DMS53 (cell line): ENCODE measurements around the gene BICDL1.
"Not testable (repeated sequence)": the region's sequence is repeated elsewhere in the genome, so short reads cannot be mapped to it uniquely, and the experiment has no call there.

Experiments used
- DNase-seq: peaks from one replicate; lab custom pipeline; 2025; lab: John Stamatoyannopoulos, UW

Gene BICDL1

DNA sequence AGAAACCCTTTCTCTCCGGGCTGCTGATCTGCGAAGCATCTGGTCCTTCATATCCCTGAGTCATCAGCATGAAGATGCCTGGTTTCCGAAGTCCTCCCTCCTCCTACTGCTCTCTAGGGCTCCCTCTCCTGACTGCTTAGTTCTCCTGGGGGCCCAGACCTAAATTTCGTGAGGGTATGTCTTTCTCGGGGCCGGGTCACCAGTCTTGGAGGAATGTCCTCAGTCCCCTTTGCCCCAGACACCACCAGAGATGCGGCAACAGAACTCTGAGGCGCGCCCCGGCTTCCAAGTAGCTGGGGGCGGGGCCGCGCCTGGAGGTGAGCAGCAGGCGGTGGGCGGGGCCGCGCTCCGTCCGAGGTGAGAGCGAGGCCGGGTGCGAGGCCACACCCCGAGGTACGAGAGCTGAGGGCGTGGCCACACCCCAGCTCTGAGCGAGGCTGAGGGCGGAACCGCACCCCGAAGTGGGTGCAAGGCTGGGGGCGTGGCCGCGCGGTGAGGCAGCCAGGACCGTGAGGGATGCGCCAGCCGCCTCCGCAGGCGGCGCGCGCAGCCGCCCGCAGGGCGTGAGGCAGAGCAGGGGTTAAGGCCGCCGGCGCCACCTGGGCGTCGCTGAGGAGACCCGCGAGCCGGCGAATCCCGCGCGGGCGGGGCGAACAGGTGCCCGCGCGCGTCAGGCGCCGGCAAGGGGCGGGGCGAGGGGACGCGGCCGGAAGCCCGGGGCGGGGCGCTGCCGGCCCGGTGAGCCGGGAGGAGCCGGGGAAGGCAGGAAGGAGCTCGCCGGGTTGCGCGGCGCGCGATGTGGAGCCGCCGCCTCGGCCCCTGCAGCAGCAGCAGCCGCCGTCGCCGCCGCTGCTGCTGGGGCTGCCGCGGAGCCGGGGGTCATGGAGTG lies at the start of gene BICDL1:
Gene BICDL1 (plus strand): TSS at position 765 of the 889 bp plus-strand sequence. CDS start 633 bp downstream, outside the sequence.
- peak; percentile 100 for DNase-seq

- peak; percentile 96 for DNase-seq
Observed at GRCh38 chr12:119940897-119941296, 48.1 kb upstream of the BICDL1 start.

DNA sequence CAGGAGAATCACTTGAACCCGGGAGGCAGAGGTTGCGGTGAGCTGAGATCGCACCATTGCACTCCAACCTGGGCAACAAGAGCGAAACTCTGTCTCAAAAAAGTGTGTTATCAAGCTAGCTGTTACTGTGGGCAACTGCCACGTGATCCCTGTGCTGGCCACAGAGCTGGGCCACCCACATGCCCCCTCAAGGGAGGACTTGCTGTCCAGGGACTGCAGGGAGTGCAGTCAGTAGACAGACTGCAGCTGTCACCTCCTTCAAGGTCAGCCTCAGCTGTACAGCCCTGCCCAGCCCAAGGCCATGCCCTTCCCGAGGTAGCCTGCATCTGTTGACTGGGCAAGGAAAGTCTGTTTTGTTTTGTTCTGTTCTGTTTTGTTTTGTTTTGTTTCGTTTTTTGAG lies 46.6 kb upstream of the BICDL1 start:
- no peak for DNase-seq

GRCh38 chr12:119946213-119946612 lies 42.8 kb upstream of the BICDL1 start:
- DNase-seq = no peak

DNA sequence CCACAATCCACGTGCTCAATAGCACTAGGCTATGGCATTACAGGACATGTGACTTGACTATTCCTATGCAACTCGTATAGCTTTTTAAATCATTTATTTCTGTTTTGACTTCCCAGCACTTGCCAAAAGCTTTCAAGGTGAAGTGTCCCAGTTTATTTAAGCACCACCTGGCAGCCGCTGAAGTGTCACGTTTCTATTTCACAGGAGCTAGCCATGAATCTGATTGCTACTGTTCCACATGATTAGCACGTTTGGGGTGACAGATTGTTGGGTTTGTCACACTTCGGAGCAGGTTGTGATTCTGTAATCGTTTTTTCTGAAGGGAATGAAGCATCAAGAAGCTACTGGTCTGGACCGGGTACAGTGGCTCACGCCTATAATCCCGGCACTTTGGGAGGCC lies 39.9 kb upstream of the BICDL1 start:
- peak; percentile 55 for DNase-seq

GRCh38 chr12:119949594-119949993 lies 39.4 kb upstream of the BICDL1 start:
- no peak for DNase-seq

DNA sequence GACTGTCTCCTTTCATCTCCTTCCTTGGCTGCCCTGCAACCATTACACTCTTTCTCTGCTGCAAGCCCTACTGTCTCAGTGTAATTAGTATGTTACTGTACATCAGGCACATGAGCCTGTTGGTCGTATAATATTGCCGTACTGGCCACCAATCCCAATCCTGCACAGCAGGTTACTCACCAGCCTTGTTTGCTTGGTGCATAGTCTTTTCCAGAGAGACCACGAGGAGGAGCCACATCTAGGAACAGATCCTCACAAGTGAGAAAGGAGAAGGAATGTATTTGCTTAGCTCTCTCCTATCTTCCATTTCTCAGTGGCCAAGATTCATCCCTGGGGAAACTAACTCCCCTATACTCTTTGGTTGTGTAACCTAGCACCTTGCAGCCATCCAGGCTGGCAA lies 33.0 kb upstream of the BICDL1 start:
- peak; percentile 62 for DNase-seq

DNA sequence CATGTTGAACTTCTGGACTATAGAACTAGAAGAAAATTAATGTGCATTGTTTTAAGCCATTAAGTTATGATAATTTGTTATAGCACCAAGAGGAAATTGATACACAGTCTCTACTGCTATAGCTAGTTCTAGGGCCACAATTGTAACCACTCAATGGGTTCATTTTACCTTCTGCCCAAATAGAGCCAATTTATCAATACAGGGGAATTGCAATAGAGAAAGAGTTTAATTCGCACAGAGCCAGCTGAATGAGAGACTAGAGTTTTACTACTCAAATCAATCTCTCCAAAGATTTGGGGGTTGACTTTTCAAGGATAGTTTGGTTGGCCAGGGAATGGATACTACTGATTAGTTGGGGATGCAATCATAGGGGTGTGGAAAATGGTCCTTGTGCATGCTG lies 31.9 kb upstream of the BICDL1 start:
- DNase-seq = no peak

- DNase-seq = peak; percentile 56
Observed at GRCh38 chr12:119959435-119959834, 29.6 kb upstream of the BICDL1 start.

DNA sequence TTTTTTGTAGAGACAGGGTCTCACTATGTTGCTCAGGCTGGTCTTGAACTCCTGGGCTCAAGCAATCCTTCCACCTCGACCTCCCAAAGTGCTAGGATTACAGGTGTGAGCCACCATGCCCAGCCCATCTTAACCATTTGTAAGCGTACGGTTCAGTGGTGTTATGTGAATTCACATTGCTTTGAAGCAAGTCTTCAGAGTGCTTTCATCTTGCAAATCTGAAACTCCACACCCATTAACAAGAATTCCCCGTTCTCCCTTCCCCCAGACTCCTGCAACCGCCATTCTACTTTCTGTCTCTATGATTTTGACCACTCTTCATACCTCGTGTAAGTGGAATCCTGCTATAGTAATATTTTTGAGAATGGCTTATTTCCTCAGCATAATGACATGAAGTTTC lies 24.9 kb upstream of the BICDL1 start:
- DNase-seq = no peak

DNA sequence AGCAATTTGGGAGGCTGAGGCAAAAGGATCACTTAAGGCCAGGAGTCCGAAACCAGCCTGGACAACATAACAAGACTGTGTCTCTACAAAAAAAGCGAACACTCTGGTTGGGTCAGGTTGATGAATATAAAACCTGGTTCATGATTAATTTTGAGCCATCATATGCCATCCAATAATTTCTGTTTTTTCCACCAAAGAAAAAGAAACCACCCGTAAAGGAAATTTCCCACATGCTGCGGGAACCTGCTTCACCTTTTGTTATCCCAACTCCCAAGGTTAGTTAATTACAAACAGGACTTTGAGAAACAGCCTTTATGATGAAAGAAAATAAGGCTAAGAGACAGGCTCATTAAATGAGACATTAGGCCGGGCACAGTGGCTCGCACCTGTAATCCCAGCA lies 24.1 kb upstream of the BICDL1 start:
- no peak for DNase-seq

GRCh38 chr12:119980242-119980641 lies 8.8 kb upstream of the BICDL1 start:
- no peak for DNase-seq

GRCh38 chr12:119980702-119981101 lies 8.3 kb upstream of the BICDL1 start:
- not testable (repeated sequence) for DNase-seq

DNA sequence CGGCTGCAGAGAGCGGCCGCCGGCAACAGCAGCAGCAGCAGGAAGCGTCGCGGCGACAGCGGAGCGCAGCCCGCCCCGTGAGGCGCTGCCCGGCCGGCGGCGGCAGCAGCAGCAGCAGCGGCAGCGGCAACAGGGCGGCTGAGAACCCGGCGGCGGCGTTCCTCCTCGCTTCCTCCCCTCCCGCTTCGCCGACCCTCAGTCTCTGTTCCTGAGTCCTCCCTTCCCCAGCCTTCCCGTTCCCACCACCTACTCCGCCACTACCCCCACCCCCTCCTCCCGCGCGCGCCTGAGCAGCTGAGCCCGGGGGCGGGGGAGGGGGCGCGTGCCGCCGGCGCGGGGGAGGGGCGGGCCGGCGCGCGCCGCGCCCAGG lies 310 bp downstream of the BICDL1 start:
- no peak for DNase-seq

DNA sequence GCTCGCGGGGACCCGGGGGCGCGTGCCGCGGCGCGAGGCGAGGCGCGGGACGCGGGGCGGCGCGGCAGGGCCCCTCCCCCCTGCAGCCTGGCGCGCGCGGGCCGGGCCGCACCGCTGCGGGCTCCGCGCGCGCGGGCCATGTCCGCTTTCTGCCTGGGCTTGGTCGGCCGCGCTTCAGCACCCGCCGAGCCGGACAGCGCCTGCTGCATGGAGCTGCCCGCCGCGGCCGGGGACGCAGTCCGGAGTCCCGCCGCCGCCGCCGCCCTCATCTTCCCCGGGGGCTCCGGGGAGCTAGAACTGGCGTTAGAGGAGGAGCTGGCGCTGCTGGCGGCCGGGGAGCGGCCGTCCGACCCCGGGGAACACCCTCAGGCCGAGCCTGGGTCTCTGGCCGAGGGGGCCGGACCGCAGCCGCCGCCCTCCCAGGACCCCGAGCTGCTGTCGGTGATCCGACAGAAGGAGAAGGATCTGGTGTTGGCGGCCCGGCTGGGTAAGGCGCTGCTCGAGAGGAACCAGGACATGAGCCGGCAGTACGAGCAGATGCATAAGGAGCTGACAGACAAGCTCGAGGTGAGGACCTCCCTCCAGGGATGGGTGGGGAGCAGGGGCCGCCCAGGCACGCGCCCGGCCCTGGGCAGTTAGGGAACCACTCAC lies 820 bp downstream of the BICDL1 start:
- DNase-seq = peak; percentile 84

DNA sequence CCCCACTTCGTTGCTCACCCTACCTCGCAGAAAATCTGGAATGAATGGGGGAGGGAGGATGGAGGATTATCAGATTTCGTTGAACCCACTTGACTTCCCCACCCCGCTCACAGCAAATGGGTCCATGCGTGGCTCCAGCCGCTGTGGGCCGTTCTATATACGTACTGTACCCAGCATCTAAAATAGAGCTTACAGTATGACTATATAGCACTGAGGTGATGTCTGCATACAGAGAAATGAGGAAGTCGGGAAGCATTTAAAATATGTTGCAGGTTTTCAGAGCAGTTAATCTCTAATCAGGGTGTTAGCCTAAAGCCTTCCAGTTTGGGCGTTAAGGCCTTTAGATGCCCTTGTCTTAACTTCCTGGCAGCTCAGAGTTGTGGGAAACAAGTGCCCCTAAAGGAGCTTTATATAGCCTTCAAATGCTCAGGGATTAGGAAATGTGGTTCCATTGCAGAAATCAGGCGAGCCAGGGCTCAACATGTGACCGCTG lies 1.4 kb downstream of the BICDL1 start:
- DNase-seq = peak; percentile 68

- no peak for DNase-seq
Observed at GRCh38 chr12:119992129-119992705, 3.2 kb downstream of the BICDL1 start.

DNA sequence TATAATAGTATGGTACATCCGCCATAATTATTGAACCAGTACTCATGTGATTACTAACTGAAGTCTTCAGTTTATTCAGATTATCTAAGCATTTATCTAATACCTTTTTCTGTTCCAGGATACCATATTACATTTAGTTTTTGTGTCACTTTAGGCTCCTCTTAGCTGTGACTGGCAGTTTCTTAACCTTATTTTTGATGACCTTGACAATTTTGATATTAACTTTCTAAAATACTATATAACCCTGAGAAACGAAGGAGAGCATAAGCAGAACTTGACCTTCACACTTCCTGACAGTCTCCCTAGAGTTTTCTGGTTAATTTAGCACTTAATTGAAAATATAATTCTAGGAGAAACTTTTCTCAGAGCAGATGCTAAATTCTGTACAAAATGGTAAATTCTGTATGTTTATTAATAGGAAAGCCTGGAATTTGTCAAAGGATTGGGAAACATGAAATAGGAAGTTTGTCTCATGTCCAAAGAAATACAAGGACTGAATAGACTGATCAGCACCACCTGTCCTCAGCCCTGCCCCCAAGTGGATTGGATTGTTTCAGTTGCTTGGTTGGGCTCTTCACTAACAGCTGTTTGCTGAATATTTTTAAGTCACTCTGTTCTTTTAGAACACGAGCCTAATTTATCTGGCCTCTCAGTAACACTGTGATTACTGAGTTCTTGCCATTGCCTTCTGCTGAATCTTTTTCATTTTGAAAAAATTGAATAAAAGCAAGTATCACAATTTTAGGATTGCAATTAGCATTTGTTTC lies 6.0 kb downstream of the BICDL1 start:
- DNase-seq = no peak

- no peak for DNase-seq
Observed at GRCh38 chr12:119996417-119996816, 7.4 kb downstream of the BICDL1 start.

DNA sequence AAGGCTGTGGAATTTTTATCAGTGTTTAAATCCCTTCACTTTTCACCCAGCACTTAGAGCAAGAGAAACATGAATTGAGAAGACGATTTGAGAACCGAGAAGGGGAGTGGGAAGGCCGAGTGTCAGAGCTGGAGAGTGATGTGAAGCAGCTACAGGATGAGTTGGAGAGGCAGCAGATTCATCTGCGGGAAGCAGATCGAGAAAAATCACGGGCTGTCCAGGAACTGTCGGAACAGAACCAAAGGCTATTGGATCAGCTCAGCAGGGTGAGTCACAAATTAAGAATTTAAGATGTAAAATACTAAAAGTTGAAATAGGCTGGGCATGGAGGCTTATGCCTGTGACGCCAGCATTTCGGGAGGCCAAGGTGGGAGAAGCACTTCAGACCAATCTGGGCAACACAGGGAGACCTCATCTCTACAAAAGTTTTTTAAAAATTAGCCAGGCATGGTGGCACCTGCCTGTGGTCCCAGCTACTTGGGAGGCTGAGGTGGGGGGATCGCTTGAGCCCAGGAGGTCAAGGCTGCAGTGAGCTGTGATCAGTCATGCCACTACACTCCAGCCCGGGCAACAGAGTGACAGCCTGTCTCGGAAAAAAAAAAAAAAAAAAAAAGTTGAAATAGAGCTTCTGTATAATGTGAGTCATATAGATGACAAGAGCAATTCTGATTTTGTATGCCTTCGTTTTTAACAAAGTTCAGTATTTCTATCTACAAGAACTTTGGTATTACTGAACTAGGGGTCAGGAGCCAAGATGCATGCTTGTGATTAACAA lies 9.6 kb downstream of the BICDL1 start:
- DNase-seq = no peak

DNA sequence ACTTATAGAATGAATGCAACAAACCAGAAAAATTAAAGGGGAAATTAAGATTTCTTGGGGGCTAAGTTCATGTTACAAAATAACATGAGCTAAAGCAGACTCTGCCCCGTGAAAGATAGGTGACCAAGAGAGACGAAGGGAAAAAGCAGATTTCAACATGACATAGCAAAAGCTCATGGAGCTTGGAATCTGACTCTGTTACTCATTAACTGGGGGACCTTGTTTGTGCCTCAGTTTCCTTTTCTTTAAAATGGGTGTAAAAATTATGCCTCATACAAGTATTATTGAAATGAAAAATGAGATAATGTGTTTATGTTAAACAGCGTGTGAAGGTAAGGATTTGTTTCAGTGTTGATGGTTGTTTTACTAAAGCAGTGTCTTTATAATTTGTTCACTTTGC lies 11.5 kb downstream of the BICDL1 start:
- no peak for DNase-seq
